ENCODE measurements around the gene IFITM5. TPM values are rescaled to one million over a fixed set of nuclear protein-coding genes. Genes with fewer than 3 reads are reported as not detected.
A peak's percentile ranks its signal among the peaks of the same experiment; 100 is the strongest.
"Not testable (repeated sequence)": the region's sequence is repeated elsewhere in the genome, so short reads cannot be mapped to it uniquely, and the experiment has no call there.

Gene IFITM5
- total RNA-seq, 2 donors from 2014 or later = not detected

- no peak for DNase-seq (ENCODE audit: low spot score in 2 of 2)
- Mint-ChIP-seq H3K9me3 (peaks cover 0 to 7% of the 10 kb centered on the region in 2 donors), H3K27ac (peak overlapping the region in 1 of 2 donors; percentile 51), H3K36me3 (peaks cover 7 to 10% of the 10 kb centered on the region in 2 donors)
- no peak for ATAC-seq
Measured at GRCh38 chr11:272195-272930, 27.0 kb downstream of the IFITM5 start.

DNA sequence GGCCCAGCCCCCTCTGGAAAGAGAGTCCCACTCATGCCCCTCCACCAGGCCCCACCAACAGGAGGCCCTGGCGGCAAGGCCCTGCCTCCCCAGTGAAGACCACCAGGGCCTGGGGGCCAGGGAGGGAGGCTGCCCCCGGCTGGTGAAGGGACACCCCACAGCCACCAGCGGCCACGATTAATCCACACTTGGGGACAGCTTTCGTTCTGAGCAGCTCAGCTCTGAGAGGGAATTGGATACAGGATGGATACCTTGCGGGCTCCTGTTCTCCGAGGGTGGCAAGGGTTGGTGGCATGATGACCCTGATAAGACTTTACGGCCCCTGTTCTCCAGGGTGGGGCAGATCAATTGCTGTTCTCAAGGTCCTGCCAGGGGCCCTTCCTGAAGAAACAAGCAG, 28.0 kb downstream of the IFITM5 start:
- Mint-ChIP-seq H3K27ac (no peak overlapping the region), H3K36me3 (peaks cover 0 to under 1% of the 10 kb centered on the region in 2 donors)
- DNase-seq (ENCODE audit: low spot score in 2 of 2) = no peak

DNA sequence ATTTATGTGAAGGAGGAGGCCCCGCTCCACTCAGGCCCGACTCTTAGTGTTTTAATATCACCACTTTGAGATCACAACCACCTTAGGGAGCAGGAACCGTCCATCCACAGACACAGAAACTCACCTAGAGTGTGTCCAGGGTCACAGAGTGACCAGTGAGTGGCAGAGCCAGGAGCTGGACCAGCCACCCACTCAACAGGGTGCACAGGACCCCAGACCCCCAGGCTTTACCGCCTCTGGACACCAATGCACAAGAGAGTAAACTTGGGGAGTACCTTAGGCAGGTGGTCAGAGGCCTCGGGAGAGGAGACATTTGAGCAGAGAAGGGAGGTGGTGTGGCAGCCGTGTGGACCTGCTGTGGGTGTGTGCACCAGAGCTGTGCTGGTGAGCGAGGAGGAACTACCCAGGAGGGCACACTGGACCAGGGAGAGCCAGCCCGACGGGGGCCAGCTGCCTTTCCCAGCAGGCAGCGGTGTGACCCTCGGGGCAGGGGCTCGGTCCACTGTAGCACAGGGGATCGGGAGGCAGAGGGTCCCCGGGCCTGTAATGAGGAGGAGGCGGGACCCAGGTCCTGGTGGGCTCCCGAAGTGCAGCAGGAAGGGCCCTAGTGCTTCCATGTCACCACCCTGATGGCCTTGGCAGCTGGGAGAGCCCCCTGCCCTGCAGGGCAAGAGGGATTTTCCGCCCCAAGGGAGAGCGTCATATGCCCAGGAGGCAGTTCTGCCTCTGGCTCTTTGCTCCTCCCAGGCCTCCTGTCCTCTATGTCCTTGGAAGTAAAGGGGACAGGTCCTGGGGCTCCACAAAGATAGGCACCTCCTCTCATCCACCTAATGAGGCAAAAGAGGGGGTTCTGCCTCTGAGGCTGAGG, 28.6 kb downstream of the IFITM5 start:
- Mint-ChIP-seq H3K27ac (peak overlapping the region in 1 of 2 donors; percentile 93), H3K9me3 (peaks cover 0 to 5% of the 10 kb centered on the region in 2 donors), H3K36me3 (no peaks in the 10 kb centered on the region)
- ATAC-seq (no peak), DNase-seq (ENCODE audit: low spot score in 2 of 2) (no peak)

More for the DNA sequence above, 28.0 kb downstream of the IFITM5 start:
- peaks cover 0 to 5% of the 10 kb centered on the region in 2 donors for H3K9me3 Mint-ChIP-seq
- no peak for ATAC-seq

DNA sequence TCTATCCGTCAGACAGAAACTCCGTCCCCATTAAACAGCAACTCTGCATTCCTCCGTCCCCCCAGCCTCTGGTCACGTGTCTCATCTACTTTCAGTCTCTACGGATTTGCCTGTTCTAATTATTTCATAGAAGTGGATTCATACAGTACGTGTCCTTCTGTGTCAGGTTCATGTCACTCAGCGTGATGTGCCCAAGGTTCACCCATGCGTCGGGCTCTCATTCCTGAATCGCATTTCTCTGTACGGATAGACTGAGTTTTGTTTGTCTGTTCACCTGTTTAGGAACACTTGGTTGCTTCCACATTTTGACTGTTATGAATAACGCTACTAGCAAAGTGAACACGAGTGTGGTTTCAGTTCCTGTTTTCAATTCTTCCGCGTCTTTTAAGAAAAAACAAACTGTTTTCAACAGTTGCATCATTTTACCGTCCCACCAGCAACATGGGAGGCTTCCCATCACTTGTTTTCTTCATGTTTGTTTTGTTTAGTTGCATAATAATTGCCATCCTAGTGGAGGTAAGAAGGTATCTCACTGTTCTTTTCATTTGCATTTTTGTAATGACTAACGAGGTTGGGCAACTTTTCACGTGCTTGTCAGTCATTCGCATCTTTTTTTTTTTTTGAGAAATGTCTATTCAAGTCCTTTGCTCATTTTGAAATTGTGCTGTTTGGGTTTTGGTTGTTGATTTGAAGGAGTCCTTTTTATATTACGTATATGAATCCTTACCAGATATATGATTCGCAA, 30.0 kb downstream of the IFITM5 start:
- Mint-ChIP-seq H3K36me3 (no peaks in the 10 kb centered on the region), H3K9me3 (peaks cover 0 to 5% of the 10 kb centered on the region in 2 donors)
- ATAC-seq = peak; percentile 73 to 83

DNA sequence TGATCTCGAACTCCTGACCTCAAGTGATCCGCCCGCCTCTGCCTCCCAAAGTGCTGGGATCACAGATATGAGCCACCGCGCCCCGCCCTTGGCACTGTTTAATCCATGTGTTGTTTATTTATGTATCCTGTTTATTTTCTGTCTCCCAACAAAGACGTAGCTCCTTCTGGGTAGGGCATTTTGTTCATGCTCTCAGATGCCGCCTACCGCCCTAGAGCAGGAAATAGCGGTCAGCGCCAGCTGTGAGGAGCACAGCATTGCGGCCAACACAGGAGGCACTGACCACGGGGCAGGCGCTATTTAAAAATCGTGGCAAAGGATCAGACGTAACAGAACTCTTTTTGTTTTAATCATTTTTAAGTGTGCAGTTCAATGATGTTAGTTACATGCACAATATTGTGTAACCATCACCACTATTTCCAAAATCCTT, 30.6 kb downstream of the IFITM5 start:
- not testable (repeated sequence) for H3K9me3 Mint-ChIP-seq
- DNase-seq (ENCODE audit: low spot score in 2 of 2) (peak in 1 of 2 donors; percentile 74), ATAC-seq (peak in 1 of 2 donors; percentile 53)

More for the DNA sequence above, 30.0 kb downstream of the IFITM5 start:
- H3K27ac Mint-ChIP-seq = peak overlapping the region; percentile 93 to 98
- peak in 1 of 2 donors; percentile 64 for DNase-seq (ENCODE audit: low spot score in 2 of 2)

DNA sequence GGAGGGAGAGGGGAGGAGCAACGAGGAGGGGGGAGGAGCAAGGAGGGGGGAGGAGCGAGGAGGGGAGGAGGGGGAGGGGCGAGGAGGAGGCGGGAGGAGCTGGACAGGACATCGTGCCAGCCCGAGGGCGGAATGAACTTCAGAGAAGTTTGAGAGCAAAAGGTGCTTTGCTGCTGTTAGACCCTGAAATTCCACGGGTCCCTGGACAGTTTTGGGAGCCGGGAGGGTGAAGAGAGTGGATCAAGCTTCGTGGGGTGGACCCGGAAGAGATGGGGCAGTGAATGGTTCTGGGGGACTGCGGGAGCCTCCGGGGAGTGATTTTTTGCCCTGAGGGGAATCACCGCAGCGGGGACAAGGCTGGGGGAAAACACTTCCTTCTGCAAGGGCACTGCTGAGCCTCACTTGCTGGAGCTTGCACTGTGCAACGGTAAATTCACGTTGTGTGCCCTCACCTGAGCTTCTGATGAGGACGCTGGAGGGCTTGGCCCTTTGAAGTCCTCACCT, 31.8 kb downstream of the IFITM5 start:
- peak overlapping the region; percentile 93 to 94 for H3K27ac Mint-ChIP-seq
- H3K36me3 Mint-ChIP-seq = no peaks in the 10 kb centered on the region
- peaks cover 0 to 5% of the 10 kb centered on the region in 2 donors for H3K9me3 Mint-ChIP-seq
- ATAC-seq (peak; percentile 11 to 27), DNase-seq (ENCODE audit: low spot score in 2 of 2) (peak in 1 of 2 donors; percentile 79)

More for the DNA sequence above, 30.6 kb downstream of the IFITM5 start:
- not testable (repeated sequence) for H3K36me3 Mint-ChIP-seq
- H3K27ac Mint-ChIP-seq = peak overlapping the region; percentile 93 to 98

- Mint-ChIP-seq H3K27ac (peak overlapping the region; percentile 89 to 93), H3K9me3 (peaks cover 0 to 5% of the 10 kb centered on the region in 2 donors), H3K36me3 (no peaks in the 10 kb centered on the region)
- DNase-seq (ENCODE audit: low spot score in 2 of 2) (no peak), ATAC-seq (peak; percentile 34 to 70)
Measured at GRCh38 chr11:266676-267439, 32.5 kb downstream of the IFITM5 start.

DNA sequence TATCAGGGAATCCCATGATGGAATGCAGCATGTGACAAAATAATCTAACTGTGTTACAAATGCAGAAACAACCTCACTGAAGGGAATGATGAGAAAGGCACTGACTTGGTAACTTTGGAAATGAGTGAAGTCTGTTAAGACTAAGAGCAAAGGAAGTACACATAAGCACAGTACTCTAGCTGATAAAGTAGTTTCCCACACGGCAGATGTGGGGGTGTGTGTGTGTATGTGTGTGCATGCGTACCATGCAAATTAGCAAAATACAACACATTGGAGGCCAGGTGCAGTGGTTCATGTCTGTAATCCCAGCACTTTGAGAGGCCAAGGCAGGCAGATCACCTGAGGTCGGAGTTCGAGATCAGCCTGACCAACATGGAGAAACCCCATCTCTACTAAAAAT, 37.7 kb downstream of the IFITM5 start:
- H3K9me3 Mint-ChIP-seq = peaks cover 0 to 1% of the 10 kb centered on the region in 2 donors
- no peak for DNase-seq (ENCODE audit: low spot score in 2 of 2)
- no peak for ATAC-seq
- no peak overlapping the region for H3K27ac Mint-ChIP-seq
- no peaks in the 10 kb centered on the region for H3K36me3 Mint-ChIP-seq

- Mint-ChIP-seq H3K36me3 (no peaks in the 10 kb centered on the region), H3K27ac (no peak overlapping the region), H3K9me3 (no peaks in the 10 kb centered on the region)
- no peak for DNase-seq (ENCODE audit: low spot score in 2 of 2)
- ATAC-seq = no peak
Measured at GRCh38 chr11:259413-259812, 39.9 kb downstream of the IFITM5 start.

GRCh38 chr11:257766-258493, 41.4 kb downstream of the IFITM5 start:
- H3K36me3 Mint-ChIP-seq = no peaks in the 10 kb centered on the region
- peak overlapping the region; percentile 6 to 29 for H3K27ac Mint-ChIP-seq
- DNase-seq (ENCODE audit: low spot score in 2 of 2) (no peak), ATAC-seq (no peak)
- H3K9me3 Mint-ChIP-seq = no peaks in the 10 kb centered on the region

- Mint-ChIP-seq H3K27ac (peak overlapping the region in 1 of 2 donors; percentile 78), H3K36me3 (peaks cover 5% of the 10 kb centered on the region in 2 donors), H3K9me3 (no peaks in the 10 kb centered on the region)
- no peak for ATAC-seq
- no peak for DNase-seq (ENCODE audit: low spot score in 2 of 2)
Measured at GRCh38 chr11:256952-257737, 42.2 kb downstream of the IFITM5 start.

DNA sequence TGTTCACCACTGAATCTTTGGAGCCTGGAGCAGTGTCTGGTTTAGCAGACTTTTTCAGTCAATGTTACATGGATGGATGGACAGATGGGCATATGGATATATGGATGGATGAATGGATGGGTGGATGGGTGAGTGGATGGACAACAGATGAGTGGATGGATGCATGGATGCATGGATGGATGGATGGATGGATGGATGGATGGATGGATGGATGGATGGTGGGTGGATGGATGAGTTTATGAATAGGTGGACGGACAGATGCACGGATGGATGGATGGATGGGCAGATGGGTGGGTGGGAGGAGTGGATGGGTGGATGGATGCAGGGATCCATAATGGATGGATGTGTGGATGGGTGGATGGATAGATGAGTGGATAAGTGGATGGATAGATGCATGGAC, 43.5 kb downstream of the IFITM5 start:
- H3K36me3 Mint-ChIP-seq = peaks cover 12% of the 10 kb centered on the region in 2 donors
- DNase-seq (ENCODE audit: low spot score in 2 of 2) (no peak), ATAC-seq (no peak)
- peak overlapping the region in 1 of 2 donors; percentile 44 for H3K27ac Mint-ChIP-seq
- H3K9me3 Mint-ChIP-seq = no peaks in the 10 kb centered on the region

DNA sequence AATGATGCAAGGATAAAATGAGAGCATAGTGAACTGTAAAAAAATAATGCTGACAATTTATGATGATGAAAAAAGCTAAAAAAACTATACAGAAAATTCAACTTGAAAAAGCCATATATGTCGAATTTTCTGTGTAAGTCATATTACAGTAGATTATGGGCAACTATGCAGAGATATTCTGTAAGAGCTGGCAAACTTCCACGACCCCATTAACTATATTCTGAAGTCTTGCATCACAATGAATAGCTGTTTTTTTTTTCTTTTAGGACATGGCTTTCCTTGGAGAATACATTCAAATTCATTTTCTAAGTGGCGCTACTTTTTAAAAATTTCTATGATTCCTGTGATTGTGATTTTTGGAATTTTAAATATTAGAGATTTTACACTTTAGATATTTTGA, 44.1 kb downstream of the IFITM5 start:
- ATAC-seq = no peak
- no peak for DNase-seq (ENCODE audit: low spot score in 2 of 2)
- Mint-ChIP-seq H3K27ac (no peak overlapping the region), H3K36me3 (peaks cover 12% of the 10 kb centered on the region in 2 donors), H3K9me3 (no peaks in the 10 kb centered on the region)

- Mint-ChIP-seq H3K9me3 (no peaks in the 10 kb centered on the region), H3K36me3 (peaks cover 12 to 16% of the 10 kb centered on the region in 2 donors), H3K27ac (peak overlapping the region in 1 of 2 donors; percentile 60)
- DNase-seq (ENCODE audit: low spot score in 2 of 2) = no peak
- no peak for ATAC-seq
Measured at GRCh38 chr11:253886-254270, 45.4 kb downstream of the IFITM5 start.

All from activated naive CD4-positive, alpha-beta T cell treated with anti-CD3 and anti-CD28 coated beads, Interleukin-2, amount 50 U/mL, for 72 hours (primary cell).